HL-60 (cell line): Measurements from ENCODE around the gene IQGAP2.

Experiments
- CTCF ChIP-seq: IDR thresholded peaks from one replicate; pipeline ENCODE4 v1.5.1; 2011; ENCODE audit warnings: low read length, control low read depth, inconsistent platforms; ENCODE audit not compliant: insufficient read depth
- GABPA ChIP-seq: IDR thresholded peaks from 2 replicates; pipeline ENCODE4 v1.6.1; 2012; ENCODE audit warnings: low read depth
- POLR2AphosphoS5 ChIP-seq: IDR thresholded peaks from 2 replicates; pipeline ENCODE4 v1.6.1; 2012; ENCODE audit warnings: low read depth
- REST ChIP-seq: IDR thresholded peaks from 2 replicates; pipeline ENCODE4 v1.6.1; 2012; ENCODE audit warnings: low read depth; ENCODE audit not compliant: insufficient replicate concordance
- SPI1 ChIP-seq: IDR thresholded peaks from 2 replicates; pipeline ENCODE4 v1.6.1; 2012; ENCODE audit warnings: low read depth, mild to moderate bottlenecking, borderline replicate concordance

DNA sequence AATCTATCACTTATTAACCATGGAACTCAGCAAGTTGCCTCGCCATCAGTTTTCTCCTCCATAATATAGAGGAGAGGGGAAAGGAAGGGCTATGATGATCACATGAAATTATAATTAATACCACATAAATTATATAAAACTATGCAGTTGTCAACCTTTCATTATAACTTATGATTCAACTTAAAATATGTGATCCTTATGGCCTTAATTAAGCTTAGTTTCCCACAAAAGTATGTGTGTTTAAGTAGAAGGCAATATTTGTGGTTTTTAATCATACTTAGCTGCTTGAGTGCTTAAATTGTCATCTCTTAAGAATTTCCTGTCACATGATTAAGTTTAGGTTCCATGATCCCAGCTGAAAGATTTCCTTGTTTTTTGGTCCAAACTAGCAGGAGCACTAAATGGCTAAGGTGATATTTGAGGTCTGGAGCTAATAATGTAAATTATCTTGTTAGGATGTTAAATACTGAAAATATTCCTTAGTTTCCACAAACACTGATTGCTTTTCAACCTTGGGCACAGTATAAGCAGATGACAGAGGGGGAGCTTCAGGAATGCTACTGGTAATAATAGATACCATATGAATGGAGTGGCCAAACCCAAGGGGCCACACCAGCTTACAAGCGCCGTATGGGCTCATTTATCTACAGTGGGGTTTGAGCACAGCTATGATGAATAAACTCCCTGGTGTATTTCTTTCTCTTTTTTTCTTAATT, 286.4 kb downstream of the IQGAP2 start:
- TF ChIP-seq CTCF (no peak), POLR2AphosphoS5 (no peak), REST (no peak), GABPA (no peak), SPI1 (no peak)
